ENCODE data around the gene MAP3K1.

MAP3K1 gene

GRCh38 chr5:56849671-56850070 lies 34.3 kb downstream of the MAP3K1 start:
- DNase-seq (ENCODE audit: low read depth): no peak

- DNase-seq (ENCODE audit: low read depth): no peak
Measured at GRCh38 chr5:56850423-56850822, 35.1 kb downstream of the MAP3K1 start.

GRCh38 chr5:56851258-56851941 lies 36.1 kb downstream of the MAP3K1 start:
- no peak for DNase-seq (ENCODE audit: low read depth)

- no peak for DNase-seq (ENCODE audit: low read depth)
Measured at GRCh38 chr5:56852228-56853000, 37.1 kb downstream of the MAP3K1 start.

GRCh38 chr5:56853698-56854097 lies 38.3 kb downstream of the MAP3K1 start:
- DNase-seq (ENCODE audit: low read depth): no peak

GRCh38 chr5:56854920-56855319 lies 39.6 kb downstream of the MAP3K1 start:
- no peak for DNase-seq (ENCODE audit: low read depth)

- DNase-seq (ENCODE audit: low read depth): no peak
Measured at GRCh38 chr5:56856541-56857178, 41.3 kb downstream of the MAP3K1 start.

- DNase-seq (ENCODE audit: low read depth): no peak
Measured at GRCh38 chr5:56858777-56859442, 43.6 kb downstream of the MAP3K1 start.

GRCh38 chr5:56861893-56862485 lies 46.6 kb downstream of the MAP3K1 start:
- DNase-seq (ENCODE audit: low read depth): no peak

- no peak for DNase-seq (ENCODE audit: low read depth)
Measured at GRCh38 chr5:56862909-56863308, 47.6 kb downstream of the MAP3K1 start.

GRCh38 chr5:56871777-56872176 lies 56.4 kb downstream of the MAP3K1 start:
- no peak for DNase-seq (ENCODE audit: low read depth)

- DNase-seq (ENCODE audit: low read depth): no peak
Measured at GRCh38 chr5:56873056-56873455, 57.7 kb downstream of the MAP3K1 start.

- DNase-seq (ENCODE audit: low read depth): no peak
Measured at GRCh38 chr5:56876327-56876726, 61.0 kb downstream of the MAP3K1 start.

- DNase-seq (ENCODE audit: low read depth): no peak
Measured at GRCh38 chr5:56881571-56881970, 66.2 kb downstream of the MAP3K1 start.

- no peak for DNase-seq (ENCODE audit: low read depth)
Measured at GRCh38 chr5:56893251-56893951, 78.1 kb downstream of the MAP3K1 start.

- no peak for DNase-seq (ENCODE audit: low read depth)
Measured at GRCh38 chr5:56896763-56897162, 81.4 kb downstream of the MAP3K1 start.

- DNase-seq (ENCODE audit: low read depth): no peak
Measured at GRCh38 chr5:56898213-56898612, 82.9 kb downstream of the MAP3K1 start.

- no peak for DNase-seq (ENCODE audit: low read depth)
Measured at GRCh38 chr5:56900395-56900794, 85.0 kb downstream of the MAP3K1 start.

- no peak for DNase-seq (ENCODE audit: low read depth)
Measured at GRCh38 chr5:56900858-56901578, 85.7 kb downstream of the MAP3K1 start.

- DNase-seq (ENCODE audit: low read depth): no peak
Measured at GRCh38 chr5:56908942-56909293, 93.6 kb downstream of the MAP3K1 start.

Data from stimulated activated CD8-positive, alpha-beta memory T cell treated with anti-CD3 and anti-CD28 coated beads, Interleukin-12 subunit alpha, Interleukin-12 subunit beta, amount 100 ng/mL, for 4 hours (primary cell).